ENCODE data around the gene PIK3C2B.

PIK3C2B gene

GRCh38 chr1:204478921-204479320 lies 15.7 kb downstream of the PIK3C2B start:
- DNase-seq, result no peak

- no peak for DNase-seq
Measured at GRCh38 chr1:204478172-204478899, 16.3 kb downstream of the PIK3C2B start.

- DNase-seq, result no peak
Measured at GRCh38 chr1:204477036-204477740, 17.4 kb downstream of the PIK3C2B start.

GRCh38 chr1:204476563-204476962 lies 18.0 kb downstream of the PIK3C2B start:
- DNase-seq, result no peak

- no peak for DNase-seq
Measured at GRCh38 chr1:204475656-204476432, 18.8 kb downstream of the PIK3C2B start.

GRCh38 chr1:204473400-204473965 lies 21.1 kb downstream of the PIK3C2B start:
- no peak for DNase-seq

- DNase-seq, result no peak
Measured at GRCh38 chr1:204472660-204473059, 21.9 kb downstream of the PIK3C2B start.

GRCh38 chr1:204471687-204472086 lies 22.9 kb downstream of the PIK3C2B start:
- DNase-seq, result no peak

- no peak for DNase-seq
Measured at GRCh38 chr1:204469304-204469703, 25.3 kb downstream of the PIK3C2B start.

GRCh38 chr1:204468766-204469302 lies 25.8 kb downstream of the PIK3C2B start:
- no peak for DNase-seq

GRCh38 chr1:204468206-204468605 lies 26.4 kb downstream of the PIK3C2B start:
- DNase-seq, result no peak

GRCh38 chr1:204466416-204467405 lies 27.9 kb downstream of the PIK3C2B start:
- DNase-seq, result no peak

GRCh38 chr1:204465546-204466415 lies 28.8 kb downstream of the PIK3C2B start:
- DNase-seq, result no peak

GRCh38 chr1:204464701-204465100 lies 29.9 kb downstream of the PIK3C2B start:
- no peak for DNase-seq

GRCh38 chr1:204464187-204464631 lies 30.4 kb downstream of the PIK3C2B start:
- peak; percentile 34 for DNase-seq

GRCh38 chr1:204463125-204464060 lies 31.2 kb downstream of the PIK3C2B start:
- no peak for DNase-seq

- no peak for DNase-seq
Measured at GRCh38 chr1:204462229-204462561, 32.4 kb downstream of the PIK3C2B start.

- peak; percentile 25 for DNase-seq
Measured at GRCh38 chr1:204461331-204462228, 33.0 kb downstream of the PIK3C2B start.

All from activated CD4-positive, alpha-beta T cell treated with anti-CD3 and anti-CD28 coated beads, Interleukin-2, Interleukin-6, amounts not matched to agents 100 ng/mL and 50 ng/mL, durations not matched to agents 16 hours and 8 hours (primary cell).